ENCODE measurements around the gene ZNF853.

GRCh38 chr7:6658618-6659345, 43.4 kb downstream of the ZNF853 start:
- no peak for TF ChIP-seq POLR2AphosphoS5 (IDR thresholded peaks at IDR 0.05)
- no peak for TF ChIP-seq POLR2A (IDR thresholded peaks at IDR 0.05)
- TF ChIP-seq CTCF (IDR thresholded peaks at IDR 0.05) = no peak

Data from suprapubic skin (tissue), 4 donors.